CD14-positive monocyte (primary cell): ENCODE measurements around the gene ADPRM. TPM values are rescaled to one million over a fixed set of nuclear protein-coding genes. Genes with fewer than 3 reads are reported as not detected.

ENCODE experiments used
- DNase-seq, 3 donors: peaks; one replicate each; pipeline ENCODE4 v3.0.0-alpha.2; 2011 to 2022
- H2AFZ ChIP-seq: 2 replicates; pipeline ENCODE4 v1.6.0; 2012; ENCODE audit warnings: mild to moderate bottlenecking, low read depth, low read length, inconsistent platforms; ENCODE audit not compliant: insufficient read depth, poor library complexity, severe bottlenecking
- H3K27ac ChIP-seq, 2 donors: 1 replicate in 1 of 2; 2 replicates in 1 of 2; pipeline ENCODE4 v1.5.1; 2012 to 2013; ENCODE audit warnings: low read length in 2 of 2, control low read depth in 1 of 2, inconsistent platforms in 1 of 2, low read depth in 1 of 2, mild to moderate bottlenecking in 1 of 2
- H3K27me3 ChIP-seq, 2 donors: one replicate each; pipeline versions ENCODE4 v1.6.0 to v1.6.1; 2011 to 2013; ENCODE audit warnings: low read length in 2 of 2; ENCODE audit not compliant: control insufficient read depth in 2 of 2, insufficient read depth in 2 of 2
- H3K36me3 ChIP-seq, 2 donors: replicated peaks in 1 of 2; 1 replicate in 1 of 2; 2 replicates in 1 of 2; pipeline versions ENCODE4 v1.5.1 to v1.6.1; 2012 to 2013; ENCODE audit warnings: low read length in 2 of 2, control low read depth in 1 of 2, inconsistent platforms in 1 of 2, mild to moderate bottlenecking in 1 of 2; ENCODE audit not compliant: insufficient read depth in 2 of 2, control insufficient read depth in 1 of 2
- H3K4me1 ChIP-seq, 2 donors: 1 replicate in 1 of 2; 2 replicates in 1 of 2; pipeline versions ENCODE4 v1.5.1 to v1.6.1; 2012 to 2013; ENCODE audit warnings: low read length in 2 of 2, control low read depth in 1 of 2, inconsistent platforms in 1 of 2, mild to moderate bottlenecking in 1 of 2, moderate library complexity in 1 of 2; ENCODE audit not compliant: insufficient read depth in 2 of 2, control insufficient read depth in 1 of 2
- H3K4me2 ChIP-seq: replicated peaks from 2 replicates; pipeline ENCODE3; 2012; ENCODE audit warnings: low read length, moderate library complexity, mild to moderate bottlenecking; ENCODE audit not compliant: poor library complexity, severe bottlenecking; ENCODE audit errors: extremely low read depth
- H3K4me3 ChIP-seq, 3 experiments: fragments of 200-600 bp in 1 of 3; sonication (generic) in 1 of 3; replicated peaks in 1 of 3; 1 replicate in 2 of 3; 2 replicates in 1 of 3; pipeline ENCODE4 v1.5.1; 2011 to 2013; ENCODE audit warnings: low read length in 3 of 3, mild to moderate bottlenecking in 3 of 3, control low read depth in 2 of 3, low read depth in 2 of 3, inconsistent platforms in 1 of 3, moderate library complexity in 1 of 3
- H3K79me2 ChIP-seq: 2 replicates; pipeline ENCODE4 v1.6.0; 2012; ENCODE audit warnings: mild to moderate bottlenecking, control low read depth, inconsistent platforms, low read length, moderate library complexity; ENCODE audit not compliant: insufficient read depth
- H3K9ac ChIP-seq: 2 replicates; pipeline ENCODE4 v1.6.0; 2017; ENCODE audit warnings: low read length, mild to moderate bottlenecking; ENCODE audit not compliant: insufficient read depth, poor library complexity, severe bottlenecking
- H3K9me3 ChIP-seq, 2 donors: replicated peaks in 1 of 2; 1 replicate in 1 of 2; 2 replicates in 1 of 2; pipeline versions ENCODE4 v1.5.1 to v1.6.1; 2012 to 2013; ENCODE audit warnings: low read length in 2 of 2, control low read depth in 1 of 2; ENCODE audit not compliant: control insufficient read depth in 1 of 2, insufficient read depth in 1 of 2
- H4K20me1 ChIP-seq: 2 replicates; pipeline ENCODE4 v1.6.0; 2012; ENCODE audit warnings: mild to moderate bottlenecking, low read length, control low read depth, moderate library complexity; ENCODE audit not compliant: insufficient read depth
- H3K27ac Mint-ChIP-seq, 7 donors: one replicate each; pipeline ENCODE4 v1.8.0; 2020; ENCODE audit warnings: mild to moderate bottlenecking in 7 of 7, mixed read lengths in 7 of 7, moderate library complexity in 6 of 7, inconsistent platforms in 2 of 7
- H3K27me3 Mint-ChIP-seq, 3 donors: one replicate each; pipeline ENCODE4 v1.8.0; 2021 to 2022; ENCODE audit warnings: low read depth in 3 of 3, mild to moderate bottlenecking in 3 of 3, mixed read lengths in 3 of 3, moderate library complexity in 3 of 3, inconsistent platforms in 1 of 3
- H3K36me3 Mint-ChIP-seq, 2 donors: one replicate each; pipeline ENCODE4 v1.8.0; 2020; ENCODE audit warnings: mixed read lengths in 2 of 2, inconsistent platforms in 1 of 2, mild to moderate bottlenecking in 1 of 2
- H3K4me1 Mint-ChIP-seq: one replicate; pipeline ENCODE4 v1.8.0; 2020; ENCODE audit warnings: mild to moderate bottlenecking, mixed read lengths
- H3K4me3 Mint-ChIP-seq, 2 donors: one replicate each; pipeline ENCODE4 v1.8.0; 2020; ENCODE audit warnings: mild to moderate bottlenecking in 2 of 2, mixed read lengths in 2 of 2, moderate library complexity in 1 of 2
- H3K9me3 Mint-ChIP-seq, 7 donors: one replicate each; pipeline ENCODE4 v1.8.0; 2020 to 2022; ENCODE audit warnings: mixed read lengths in 7 of 7, mild to moderate bottlenecking in 6 of 7, moderate library complexity in 6 of 7, inconsistent platforms in 2 of 7
- WGBS: methylation state at CpG from one replicate; pipeline ENCODE4 v1.1.5; 2013; ENCODE audit warnings: missing lambda C conversion rate; ENCODE audit not compliant: insufficient coverage; 5-methylcytosine and 5-hydroxymethylcytosine counted together
- intact Hi-C, 2 donors: fragments of 100-400 bp; cut with micrococcal nuclease; formaldehyde crosslinking; loops; one replicate each; pipeline versions ENCODE4 v1.15.0 to v1.15.1; 2023
- polyA plus RNA-seq, 3 donors: library from polyadenylated mRNA; depleted of rRNA in 1 of 3; unstranded in 2 of 3; stranded (reverse) in 1 of 3; fragments of 300-500 nt in 2 of 3; fragments of >200 nt in 1 of 3; fragmentation: Illumina TruSeq in 2 of 3; gene quantifications; 1 replicate in 2 of 3; 2 replicates in 1 of 3; pipeline ENCODE4 v1.2.3, GENCODE V29; 2012 to 2021
- TF ChIP-seq, protein P1 (sequence below): fragments of 200-600 bp; IDR thresholded peaks from one replicate; pipeline ENCODE4 v1.8.0; 2022; ENCODE audit warnings: antibody characterized with exemption, mild to moderate bottlenecking

ADPRM gene
- polyA plus RNA-seq, 3 donors: 6.0 to 9.3 (median 7.5) TPM

GRCh38 chr17:10718547-10718946 lies 21.2 kb downstream of the ADPRM start:
- H3K27me3 Mint-ChIP-seq: no peaks in the 10 kb centered on the region
- no peaks in the 10 kb centered on the region for H3K4me1 Mint-ChIP-seq
- Histone ChIP-seq H3K27ac (no peak overlapping the region), H2AFZ (no peak overlapping the region), H3K9ac (no peak overlapping the region), H4K20me1 (no peaks in the 10 kb centered on the region), H3K27me3 (no peaks in the 10 kb centered on the region), H3K4me3 (no peak overlapping the region), H3K9me3 (no peaks in the 10 kb centered on the region), H3K4me1 (no peaks in the 10 kb centered on the region), H3K36me3 (peaks cover 5 to 8% of the 10 kb centered on the region in 2 donors), H3K4me2 (no peak overlapping the region), H3K79me2 (no peaks in the 10 kb centered on the region)
- TF ChIP-seq, protein P1, sequence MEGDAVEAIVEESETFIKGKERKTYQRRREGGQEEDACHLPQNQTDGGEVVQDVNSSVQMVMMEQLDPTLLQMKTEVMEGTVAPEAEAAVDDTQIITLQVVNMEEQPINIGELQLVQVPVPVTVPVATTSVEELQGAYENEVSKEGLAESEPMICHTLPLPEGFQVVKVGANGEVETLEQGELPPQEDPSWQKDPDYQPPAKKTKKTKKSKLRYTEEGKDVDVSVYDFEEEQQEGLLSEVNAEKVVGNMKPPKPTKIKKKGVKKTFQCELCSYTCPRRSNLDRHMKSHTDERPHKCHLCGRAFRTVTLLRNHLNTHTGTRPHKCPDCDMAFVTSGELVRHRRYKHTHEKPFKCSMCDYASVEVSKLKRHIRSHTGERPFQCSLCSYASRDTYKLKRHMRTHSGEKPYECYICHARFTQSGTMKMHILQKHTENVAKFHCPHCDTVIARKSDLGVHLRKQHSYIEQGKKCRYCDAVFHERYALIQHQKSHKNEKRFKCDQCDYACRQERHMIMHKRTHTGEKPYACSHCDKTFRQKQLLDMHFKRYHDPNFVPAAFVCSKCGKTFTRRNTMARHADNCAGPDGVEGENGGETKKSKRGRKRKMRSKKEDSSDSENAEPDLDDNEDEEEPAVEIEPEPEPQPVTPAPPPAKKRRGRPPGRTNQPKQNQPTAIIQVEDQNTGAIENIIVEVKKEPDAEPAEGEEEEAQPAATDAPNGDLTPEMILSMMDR: no peak
- WGBS: no CpG with 5 or more reads among the region's 1 CpG
- H3K9me3 Mint-ChIP-seq: no peaks in the 10 kb centered on the region
- no peak for DNase-seq
- intact Hi-C loops: no loop called here
- no peak overlapping the region for H3K4me3 Mint-ChIP-seq
- no peak overlapping the region for H3K27ac Mint-ChIP-seq
- H3K36me3 Mint-ChIP-seq: peaks cover 10 to 13% of the 10 kb centered on the region in 2 donors

DNA sequence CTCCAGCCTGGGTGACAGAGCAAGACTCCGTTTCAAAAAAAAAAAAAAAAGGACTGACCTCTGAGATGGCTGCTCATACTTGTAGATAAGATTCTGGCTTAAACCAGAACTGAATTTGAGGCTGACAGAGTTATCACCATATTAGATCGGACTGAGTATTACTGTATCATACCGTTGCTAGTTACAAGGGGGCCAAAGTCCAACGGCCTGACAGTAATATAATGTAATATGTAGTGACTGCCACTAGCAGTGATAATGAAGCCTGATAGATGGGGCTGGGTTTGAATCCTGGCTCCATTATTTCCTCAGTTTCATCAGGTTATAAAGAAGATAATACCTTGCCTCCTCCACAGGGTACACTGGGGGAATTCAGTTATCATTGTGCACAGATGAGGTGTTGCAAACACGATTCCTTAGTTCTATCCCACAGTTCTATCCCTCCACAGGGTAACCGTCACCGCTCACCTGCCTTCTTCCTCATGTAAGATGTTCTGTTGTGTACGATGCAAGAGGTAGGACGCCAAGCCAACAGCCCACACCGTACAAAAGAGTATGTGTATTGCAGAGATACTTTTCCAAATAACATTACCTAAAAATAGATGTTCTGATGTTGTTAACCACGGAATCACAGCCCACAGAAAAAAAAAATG lies 27.3 kb downstream of the ADPRM start:
- Mint-ChIP-seq H3K36me3 (no peaks in the 10 kb centered on the region), H3K27ac (no peak overlapping the region), H3K27me3 (peaks cover 0 to 4% (median 3%) of the 10 kb centered on the region in 3 donors), H3K4me1 (peaks cover 4% of the 10 kb centered on the region), H3K4me3 (no peak overlapping the region), H3K9me3 (no peaks in the 10 kb centered on the region)
- Histone ChIP-seq H3K4me3 (no peak overlapping the region), H3K27ac (no peak overlapping the region), H3K4me1 (no peaks in the 10 kb centered on the region), H3K4me2 (no peak overlapping the region), H3K36me3 (no peaks in the 10 kb centered on the region), H2AFZ (no peak overlapping the region), H3K9ac (no peak overlapping the region), H3K79me2 (no peaks in the 10 kb centered on the region), H3K27me3 (no peaks in the 10 kb centered on the region), H3K9me3 (no peaks in the 10 kb centered on the region), H4K20me1 (no peaks in the 10 kb centered on the region)
- intact Hi-C loops: no loop called here
- TF ChIP-seq, protein P1: no peak
- DNase-seq: no peak
- 75% methylated on average over 1 of the region's 11 CpGs for WGBS
